ENCODE data around the gene AGBL4.

DNA sequence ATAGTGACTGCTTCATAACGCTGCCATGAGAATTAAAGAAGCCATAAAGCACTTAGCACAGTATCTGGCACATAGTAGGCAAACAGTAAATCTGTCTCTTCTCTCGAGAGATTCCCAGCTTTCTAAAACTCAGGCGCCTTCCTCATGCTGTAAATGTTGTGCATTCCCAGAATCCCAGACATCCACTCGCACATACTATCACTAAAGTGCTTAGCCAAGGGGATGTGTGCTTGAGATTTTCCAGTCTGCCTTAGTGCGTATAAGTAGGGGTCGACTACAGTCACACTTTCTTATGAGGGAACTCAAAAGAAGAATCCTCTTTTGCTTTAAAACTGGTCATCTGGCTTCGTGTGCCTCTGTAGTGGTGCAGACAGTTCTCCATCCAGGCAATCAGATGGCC, 1453.2 kb downstream of the AGBL4 start:
- TF ChIP-seq, protein P1, sequence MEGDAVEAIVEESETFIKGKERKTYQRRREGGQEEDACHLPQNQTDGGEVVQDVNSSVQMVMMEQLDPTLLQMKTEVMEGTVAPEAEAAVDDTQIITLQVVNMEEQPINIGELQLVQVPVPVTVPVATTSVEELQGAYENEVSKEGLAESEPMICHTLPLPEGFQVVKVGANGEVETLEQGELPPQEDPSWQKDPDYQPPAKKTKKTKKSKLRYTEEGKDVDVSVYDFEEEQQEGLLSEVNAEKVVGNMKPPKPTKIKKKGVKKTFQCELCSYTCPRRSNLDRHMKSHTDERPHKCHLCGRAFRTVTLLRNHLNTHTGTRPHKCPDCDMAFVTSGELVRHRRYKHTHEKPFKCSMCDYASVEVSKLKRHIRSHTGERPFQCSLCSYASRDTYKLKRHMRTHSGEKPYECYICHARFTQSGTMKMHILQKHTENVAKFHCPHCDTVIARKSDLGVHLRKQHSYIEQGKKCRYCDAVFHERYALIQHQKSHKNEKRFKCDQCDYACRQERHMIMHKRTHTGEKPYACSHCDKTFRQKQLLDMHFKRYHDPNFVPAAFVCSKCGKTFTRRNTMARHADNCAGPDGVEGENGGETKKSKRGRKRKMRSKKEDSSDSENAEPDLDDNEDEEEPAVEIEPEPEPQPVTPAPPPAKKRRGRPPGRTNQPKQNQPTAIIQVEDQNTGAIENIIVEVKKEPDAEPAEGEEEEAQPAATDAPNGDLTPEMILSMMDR (IDR thresholded peaks at IDR 0.05 in 8 of 11, conservative IDR thresholded peaks at IDR 0.05 in 3 of 11): no peak
- TF ChIP-seq POLR2AphosphoS5 (IDR thresholded peaks at IDR 0.05) (no peak), POLR2A (IDR thresholded peaks at IDR 0.05) (no peak)
